Liver (tissue), 3 donors: Measurements from ENCODE around the gene EFNA3.

Experiments used
- CTCF ChIP-seq: fragments of 150-350 bp; IDR thresholded peaks from 2 replicates; pipeline ENCODE4 v1.5.1; 2017; ENCODE audit warnings: improper control_type of control experiment, low read depth, low read length; ENCODE audit not compliant: missing input control
- GABPA ChIP-seq, 2 donors: IDR thresholded peaks in 1 of 2; conservative IDR thresholded peaks in 1 of 2; 2 replicates each; pipeline ENCODE4 v1.6.1; 2016; ENCODE audit warnings: antibody characterized with exemption in 2 of 2, mild to moderate bottlenecking in 1 of 2, moderate library complexity in 1 of 2
- JUND ChIP-seq, 2 donors: IDR thresholded peaks; 2 replicates each; pipeline ENCODE4 v1.6.1; 2016; ENCODE audit warnings: antibody characterized with exemption in 2 of 2
- SP1 ChIP-seq: IDR thresholded peaks from 2 replicates; pipeline ENCODE4 v1.6.1; 2018; ENCODE audit warnings: antibody characterized with exemption, mild to moderate bottlenecking
- YY1 ChIP-seq: IDR thresholded peaks from 2 replicates; pipeline ENCODE4 v1.6.1; 2016; ENCODE audit warnings: antibody characterized with exemption, mild to moderate bottlenecking
- donor health status: healthy.
- donor health status: healthy.

GRCh38 chr1:155099331-155099730 lies 20.7 kb downstream of the EFNA3 start:
- TF ChIP-seq CTCF (no peak), GABPA (IDR thresholded peaks at IDR 0.05 in 1 of 2, conservative IDR thresholded peaks at IDR 0.05 in 1 of 2) (no peak), JUND (IDR thresholded peaks at IDR 0.05) (no peak), SP1 (no peak), YY1 (no peak)
